Adrenal gland (tissue), 12 donors: ENCODE measurements around the gene GNG8. TPM values are rescaled to one million over a fixed set of nuclear protein-coding genes. Genes with fewer than 3 reads are reported as not detected.

Experiments
- DNase-seq, 7 donors: peaks; one replicate each; pipeline ENCODE4 v3.0.0-alpha.2; 2019 to 2020
- H3K27ac ChIP-seq, 5 donors: fragments of 200-600 bp; sonication (generic) in 4 of 5; 1 replicate in 3 of 5; 2 replicates in 2 of 5; pipeline versions ENCODE4 v1.5.1 to v1.8.0; 2016 to 2020; ENCODE audit warnings: mild to moderate bottlenecking in 1 of 5
- H3K27me3 ChIP-seq: fragments of 200-600 bp; 2 replicates; pipeline ENCODE4 v1.8.0; 2021
- H3K36me3 ChIP-seq, 2 donors: fragments of 200-600 bp; replicated peaks in 1 of 2; 1 replicate in 1 of 2; 2 replicates in 1 of 2; pipeline versions ENCODE4 v1.5.1 to v1.8.0; 2018 to 2022
- H3K4me1 ChIP-seq, 2 donors: fragments of 200-600 bp; replicated peaks in 1 of 2; 1 replicate in 1 of 2; 2 replicates in 1 of 2; pipeline versions ENCODE4 v1.5.1 to v1.8.0; 2018 to 2021
- H3K4me3 ChIP-seq, 4 donors: fragments of 200-600 bp; sonication (generic) in 3 of 4; one replicate each; pipeline ENCODE4 v1.5.1; 2016 to 2018
- H3K9me3 ChIP-seq, 3 donors: fragments of 200-600 bp; sonication (generic) in 1 of 3; replicated peaks in 1 of 3; 1 replicate in 2 of 3; 2 replicates in 1 of 3; pipeline versions ENCODE4 v1.5.1 to v1.8.0; 2016 to 2021
- CTCF ChIP-seq, 6 experiments: fragments of 450-650 bp in 4 of 6; fragments of 200-600 bp in 2 of 6; sonication (generic) in 1 of 6; IDR thresholded peaks; 1 replicate in 5 of 6; 2 replicates in 1 of 6; pipeline versions ENCODE4 v1.5.1 to v1.8.0; 2016 to 2021; ENCODE audit warnings: antibody characterized with exemption in 6 of 6, mild to moderate bottlenecking in 2 of 6, moderate library complexity in 1 of 6
- POLR2A ChIP-seq, 2 donors: fragments of 450-650 bp; IDR thresholded peaks; one replicate each; pipeline ENCODE4 v1.6.1; 2017; ENCODE audit warnings: antibody characterized with exemption in 2 of 2, mild to moderate bottlenecking in 2 of 2, moderate library complexity in 1 of 2
- WGBS, 4 donors: extraction: QIAGEN DNeasy Blood & Tissue Kit in 2 of 4; methylation state at CpG; one replicate each; pipeline versions ENCODE4 v1.1.5 to v1.1.7; 2013 to 2017; 5-methylcytosine and 5-hydroxymethylcytosine counted together
- intact Hi-C, 2 donors: fragments of 100-400 bp; cut with DNase I; formaldehyde crosslinking; loops; one replicate each; pipeline versions ENCODE4 v1.14.1 to v1.15.0; 2022 to 2023
- polyA plus RNA-seq, 3 donors: library from polyadenylated mRNA; stranded (reverse); fragments of 200-250 nt in 2 of 3; fragments of 350-450 nt in 1 of 3; fragmentation: Illumina TruSeq in 1 of 3; extraction: RNeasy Lipid Tissue Mini Kit (QIAGEN cat#74804) in 1 of 3; gene quantifications; one replicate each; pipeline ENCODE4 v1.2.3, GENCODE V29; 2013 to 2014
- total RNA-seq, 9 donors: library from RNA; depleted of rRNA in 4 of 9; stranded (reverse); fragments of >200 nt in 4 of 9; fragments of 120-200 nt in 1 of 9; fragmentation: NEBNext Ultra II Directional in 1 of 9; extraction: Animal tissue kit (Norgen Biotek cat#: 25700) in 1 of 9; gene quantifications; one replicate each; pipeline versions ENCODE4 v1.1.0 to v1.2.4, GENCODE V29; 2013 to 2023
- donor health status: healthy with polysubstance abuse.
- donor health status: Bipolar disorder and iron deficiency.
- donor health status: DM: yes; HTN: yes; CAD: no.
- donor health status: DM: no; HTN: no; CAD: no.
- donor health status: DM: no; HTN: no; CAD: no.
- donor health status: DM: yes; HTN: yes; CAD: no.

The GNG8 gene
- total and polyA plus RNA-seq, 12 donors: 3.9 TPM; not detected in 11

- H3K4me1 ChIP-seq: peaks cover 13 to 25% of the 10 kb centered on the region in 2 donors
- H3K27ac ChIP-seq: peak within 1 kb of the TSS in 4 of 5 donors; percentile 13 to 82 (median 64)
- no peaks in the 10 kb centered on the region for H3K36me3 ChIP-seq
- DNase-seq: peak in 5 of 7 donors; percentile 50 to 74 (median 59)
- H3K9me3 ChIP-seq: no peaks in the 10 kb centered on the region
- no peak for TF ChIP-seq CTCF (IDR thresholded peaks at IDR 0.05)
- peak in 1 of 2 donors; percentile 12 for TF ChIP-seq POLR2A (IDR thresholded peaks at IDR 0.05)
- WGBS, 4 donors: 45 to 55% (median 50%) methylated on average over 13 of the region's 13 CpGs
- no peaks in the 10 kb centered on the region for H3K27me3 ChIP-seq
- peak within 1 kb of the TSS in 1 of 4 donors; percentile 29 for H3K4me3 ChIP-seq
- intact Hi-C loops: loop anchor here in 1 of 2 donors (10.0 kb wide), 1 partner anchor 200 kb away; no protein-coding TSS in a partner anchor
These were observed 10.9 kb downstream of the GNG8 start, which contains the start of gene PTGIR for GRCh38 chr19:46624958-46625661. Gene PTGIR, minus strand, starts transcription at chr19:46625089. Its CDS starts 864 bp downstream, at chr19:46624225.

GRCh38 chr19:46623915-46624502 lies 12.0 kb downstream of the GNG8 start:
- Histone ChIP-seq H3K4me3 (peak overlapping the region in 1 of 4 donors; percentile 29), H3K36me3 (no peaks in the 10 kb centered on the region), H3K27me3 (no peaks in the 10 kb centered on the region), H3K27ac (peak overlapping the region in 2 of 5 donors; percentile 73 to 82), H3K9me3 (no peaks in the 10 kb centered on the region), H3K4me1 (peaks cover 13 to 29% of the 10 kb centered on the region in 2 donors)
- no peak for DNase-seq
- WGBS, 4 donors: 88 to 92% (median 89%) methylated on average over 15 to 35 of the region's 35 CpGs
- intact Hi-C loops: loop anchor here in 1 of 2 donors (10.0 kb wide), 1 partner anchor 201 kb away; no protein-coding TSS in a partner anchor
- no peak for TF ChIP-seq POLR2A (IDR thresholded peaks at IDR 0.05)
- TF ChIP-seq CTCF (IDR thresholded peaks at IDR 0.05): no peak

- WGBS, 4 donors: 58 to 72% (median 65%) methylated on average over 4 to 7 of the region's 7 CpGs
These were observed 13.9 kb downstream of the GNG8 start for GRCh38 chr19:46622118-46622446.

More at GRCh38 chr19:46622118-46622446, 13.9 kb downstream of the GNG8 start:
- peak overlapping the region in 1 of 4 donors; percentile 10 for H3K4me3 ChIP-seq
- H3K27ac ChIP-seq: peak overlapping the region in 1 of 5 donors; percentile 47
- H3K9me3 ChIP-seq: no peaks in the 10 kb centered on the region
- intact Hi-C loops: loop anchor here in 1 of 2 donors (10.0 kb wide), 1 partner anchor 203 kb away; no protein-coding TSS in a partner anchor
- no peaks in the 10 kb centered on the region for H3K27me3 ChIP-seq
- H3K4me1 ChIP-seq: peaks cover 13 to 37% of the 10 kb centered on the region in 2 donors
- TF ChIP-seq CTCF (IDR thresholded peaks at IDR 0.05): no peak
- TF ChIP-seq POLR2A (IDR thresholded peaks at IDR 0.05): no peak
- no peaks in the 10 kb centered on the region for H3K36me3 ChIP-seq
- DNase-seq: no peak
